ENCODE data around the gene EEFSEC.

EEFSEC gene

DNA sequence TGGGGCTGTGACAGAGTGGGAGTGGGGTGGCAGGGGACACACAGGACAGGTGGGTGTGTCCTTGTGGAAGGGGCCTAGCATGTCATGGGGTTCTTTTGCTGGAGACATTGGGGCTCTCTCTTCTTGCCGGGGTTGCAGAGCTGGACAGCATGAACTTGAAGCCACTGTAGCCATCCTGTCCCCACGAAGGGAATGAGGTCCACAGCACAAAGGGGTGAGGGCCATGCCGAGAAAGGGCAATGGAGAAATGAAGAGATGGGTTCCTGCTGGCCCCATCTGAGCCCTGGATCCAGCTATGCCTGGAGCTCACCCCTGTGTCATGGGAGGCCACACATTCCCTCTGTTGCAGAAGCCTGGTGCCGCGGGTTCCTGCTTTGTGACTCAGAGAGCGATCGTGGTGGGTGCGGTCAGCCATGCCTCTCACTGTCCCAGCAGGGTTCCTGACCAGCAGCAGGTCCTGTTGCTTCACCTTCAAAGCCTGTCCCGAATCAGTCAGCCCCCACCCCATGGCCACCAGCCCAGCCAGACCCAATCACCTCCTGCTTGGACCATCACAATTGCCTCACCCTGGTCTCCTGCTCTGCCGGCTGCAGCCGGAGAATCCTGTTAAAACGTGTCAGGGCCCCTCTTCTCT, 263.4 kb downstream of the EEFSEC start:
- Histone ChIP-seq H3K4me3 (ENCODE audit: low read length) (no peak overlapping the region), H3K9me2 (replicated peaks; ENCODE audit: insufficient read depth, low read length) (no peaks in the 10 kb centered on the region), H3F3A (ENCODE audit: insufficient read depth, low read length) (no peaks in the 10 kb centered on the region), H3K9me3 (replicated peaks; ENCODE audit: insufficient read depth, low read length) (no peaks in the 10 kb centered on the region), H3K36me3 (replicated peaks; ENCODE audit: insufficient read depth, low read length) (no peaks in the 10 kb centered on the region), H3K4me2 (ENCODE audit: low read depth, low read length) (no peak overlapping the region), H4K20me1 (ENCODE audit: insufficient read depth, low read length) (no peaks in the 10 kb centered on the region), H3K9ac (ENCODE audit: low read length) (no peak overlapping the region), H3K4me1 (ENCODE audit: low read length) (no peaks in the 10 kb centered on the region), H3K79me2 (ENCODE audit: low read length) (no peaks in the 10 kb centered on the region), H2AFZ (ENCODE audit: low read length) (no peak overlapping the region), H3K27me3 (replicated peaks; ENCODE audit: insufficient read depth, low read length) (no peaks in the 10 kb centered on the region), H3K27ac (ENCODE audit: low read length) (no peak overlapping the region)
- DNase-seq: no peak
- TF ChIP-seq, protein P1, sequence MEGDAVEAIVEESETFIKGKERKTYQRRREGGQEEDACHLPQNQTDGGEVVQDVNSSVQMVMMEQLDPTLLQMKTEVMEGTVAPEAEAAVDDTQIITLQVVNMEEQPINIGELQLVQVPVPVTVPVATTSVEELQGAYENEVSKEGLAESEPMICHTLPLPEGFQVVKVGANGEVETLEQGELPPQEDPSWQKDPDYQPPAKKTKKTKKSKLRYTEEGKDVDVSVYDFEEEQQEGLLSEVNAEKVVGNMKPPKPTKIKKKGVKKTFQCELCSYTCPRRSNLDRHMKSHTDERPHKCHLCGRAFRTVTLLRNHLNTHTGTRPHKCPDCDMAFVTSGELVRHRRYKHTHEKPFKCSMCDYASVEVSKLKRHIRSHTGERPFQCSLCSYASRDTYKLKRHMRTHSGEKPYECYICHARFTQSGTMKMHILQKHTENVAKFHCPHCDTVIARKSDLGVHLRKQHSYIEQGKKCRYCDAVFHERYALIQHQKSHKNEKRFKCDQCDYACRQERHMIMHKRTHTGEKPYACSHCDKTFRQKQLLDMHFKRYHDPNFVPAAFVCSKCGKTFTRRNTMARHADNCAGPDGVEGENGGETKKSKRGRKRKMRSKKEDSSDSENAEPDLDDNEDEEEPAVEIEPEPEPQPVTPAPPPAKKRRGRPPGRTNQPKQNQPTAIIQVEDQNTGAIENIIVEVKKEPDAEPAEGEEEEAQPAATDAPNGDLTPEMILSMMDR (IDR thresholded peaks at IDR 0.05; ENCODE audit: low read length): no peak
- TF ChIP-seq EZH2 (optimal IDR thresholded peaks at IDR 0.05; ENCODE audit: low read depth, low read length) (no peak), EZH2phosphoT487 (IDR thresholded peaks at IDR 0.05; ENCODE audit: low read length) (no peak)

DNA sequence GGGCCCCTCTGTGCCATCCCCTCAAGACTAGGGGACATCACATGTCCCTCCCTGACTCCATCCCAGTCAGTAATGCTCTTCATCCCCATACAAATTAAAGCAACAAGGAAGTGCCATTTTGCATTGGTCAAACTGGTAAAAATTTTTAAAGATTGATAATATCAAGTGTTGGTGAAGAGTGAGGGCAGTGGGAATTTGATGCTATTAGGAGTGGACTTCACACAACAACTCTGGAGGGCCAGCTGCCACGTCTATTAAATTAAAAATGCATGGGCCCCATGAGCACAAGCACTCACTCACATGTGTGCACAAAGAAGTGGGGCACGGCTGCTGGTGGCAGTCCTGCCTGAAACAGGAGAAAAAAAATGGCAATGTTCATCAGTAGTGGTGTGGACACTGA, 265.6 kb downstream of the EEFSEC start:
- no peaks in the 10 kb centered on the region for H4K20me1 ChIP-seq (ENCODE audit: insufficient read depth, low read length)
- H3K36me3 ChIP-seq (replicated peaks; ENCODE audit: insufficient read depth, low read length): no peaks in the 10 kb centered on the region
- no peak overlapping the region for H3K9ac ChIP-seq (ENCODE audit: low read length)
- H3K4me2 ChIP-seq (ENCODE audit: low read depth, low read length): no peak overlapping the region
- H3K9me3 ChIP-seq (replicated peaks; ENCODE audit: insufficient read depth, low read length): no peaks in the 10 kb centered on the region
- no peak for DNase-seq
- H2AFZ ChIP-seq (ENCODE audit: low read length): no peak overlapping the region
- H3K4me3 ChIP-seq (ENCODE audit: low read length): no peak overlapping the region
- H3K4me1 ChIP-seq (ENCODE audit: low read length): no peaks in the 10 kb centered on the region
- TF ChIP-seq EZH2phosphoT487 (IDR thresholded peaks at IDR 0.05; ENCODE audit: low read length) (no peak), EZH2 (optimal IDR thresholded peaks at IDR 0.05; ENCODE audit: low read depth, low read length) (no peak)
- TF ChIP-seq, protein P1 (IDR thresholded peaks at IDR 0.05; ENCODE audit: low read length): no peak
- H3F3A ChIP-seq (ENCODE audit: insufficient read depth, low read length): no peaks in the 10 kb centered on the region
- H3K9me2 ChIP-seq (replicated peaks; ENCODE audit: insufficient read depth, low read length): no peaks in the 10 kb centered on the region
- H3K27ac ChIP-seq (ENCODE audit: low read length): no peak overlapping the region
- H3K79me2 ChIP-seq (ENCODE audit: low read length): no peaks in the 10 kb centered on the region
- no peaks in the 10 kb centered on the region for H3K27me3 ChIP-seq (replicated peaks; ENCODE audit: insufficient read depth, low read length)

DNA sequence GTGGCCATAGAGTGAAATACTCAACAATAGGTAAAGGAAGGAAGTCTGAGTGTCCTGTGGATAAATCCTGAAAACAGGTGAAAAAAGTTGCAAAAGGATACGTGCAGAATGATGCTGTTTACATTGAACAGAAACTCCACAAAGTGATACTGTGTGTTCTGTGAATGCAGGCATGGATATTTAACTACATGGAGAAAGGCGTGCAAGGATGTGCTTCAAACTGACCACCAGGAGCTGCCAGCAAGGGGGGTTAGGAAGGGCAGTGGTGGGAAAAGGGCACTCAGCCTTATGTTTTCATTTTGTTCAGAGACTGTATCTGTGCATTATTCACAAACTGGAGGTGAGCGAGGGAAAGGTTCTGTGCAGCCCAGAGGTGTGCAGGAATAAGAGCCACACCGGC, 266.0 kb downstream of the EEFSEC start:
- H2AFZ ChIP-seq (ENCODE audit: low read length): no peak overlapping the region
- H3K79me2 ChIP-seq (ENCODE audit: low read length): no peaks in the 10 kb centered on the region
- no peak overlapping the region for H3K4me2 ChIP-seq (ENCODE audit: low read depth, low read length)
- no peaks in the 10 kb centered on the region for H3K4me1 ChIP-seq (ENCODE audit: low read length)
- no peaks in the 10 kb centered on the region for H3K9me3 ChIP-seq (replicated peaks; ENCODE audit: insufficient read depth, low read length)
- H3K9ac ChIP-seq (ENCODE audit: low read length): no peak overlapping the region
- H4K20me1 ChIP-seq (ENCODE audit: insufficient read depth, low read length): no peaks in the 10 kb centered on the region
- TF ChIP-seq EZH2 (optimal IDR thresholded peaks at IDR 0.05; ENCODE audit: low read depth, low read length) (no peak), EZH2phosphoT487 (IDR thresholded peaks at IDR 0.05; ENCODE audit: low read length) (no peak)
- TF ChIP-seq, protein P1 (IDR thresholded peaks at IDR 0.05; ENCODE audit: low read length): no peak
- no peaks in the 10 kb centered on the region for H3F3A ChIP-seq (ENCODE audit: insufficient read depth, low read length)
- DNase-seq: no peak
- H3K9me2 ChIP-seq (replicated peaks; ENCODE audit: insufficient read depth, low read length): no peaks in the 10 kb centered on the region
- H3K27ac ChIP-seq (ENCODE audit: low read length): no peak overlapping the region
- H3K36me3 ChIP-seq (replicated peaks; ENCODE audit: insufficient read depth, low read length): no peaks in the 10 kb centered on the region
- no peak overlapping the region for H3K4me3 ChIP-seq (ENCODE audit: low read length)
- H3K27me3 ChIP-seq (replicated peaks; ENCODE audit: insufficient read depth, low read length): no peaks in the 10 kb centered on the region

All from MM.1S (cell line).